DMS53 treated with DMSO at 0.1 percent for 48 hours (cell line): Measurements from ENCODE around the gene VIPAS39.
A peak's percentile ranks its signal among the peaks of the same experiment; 100 is the strongest.

ENCODE experiments used
- DNase-seq: peaks from one replicate; lab custom pipeline; 2025; ENCODE audit not compliant: unreplicated experiment; lab: John Stamatoyannopoulos, UW

Gene VIPAS39

DNA sequence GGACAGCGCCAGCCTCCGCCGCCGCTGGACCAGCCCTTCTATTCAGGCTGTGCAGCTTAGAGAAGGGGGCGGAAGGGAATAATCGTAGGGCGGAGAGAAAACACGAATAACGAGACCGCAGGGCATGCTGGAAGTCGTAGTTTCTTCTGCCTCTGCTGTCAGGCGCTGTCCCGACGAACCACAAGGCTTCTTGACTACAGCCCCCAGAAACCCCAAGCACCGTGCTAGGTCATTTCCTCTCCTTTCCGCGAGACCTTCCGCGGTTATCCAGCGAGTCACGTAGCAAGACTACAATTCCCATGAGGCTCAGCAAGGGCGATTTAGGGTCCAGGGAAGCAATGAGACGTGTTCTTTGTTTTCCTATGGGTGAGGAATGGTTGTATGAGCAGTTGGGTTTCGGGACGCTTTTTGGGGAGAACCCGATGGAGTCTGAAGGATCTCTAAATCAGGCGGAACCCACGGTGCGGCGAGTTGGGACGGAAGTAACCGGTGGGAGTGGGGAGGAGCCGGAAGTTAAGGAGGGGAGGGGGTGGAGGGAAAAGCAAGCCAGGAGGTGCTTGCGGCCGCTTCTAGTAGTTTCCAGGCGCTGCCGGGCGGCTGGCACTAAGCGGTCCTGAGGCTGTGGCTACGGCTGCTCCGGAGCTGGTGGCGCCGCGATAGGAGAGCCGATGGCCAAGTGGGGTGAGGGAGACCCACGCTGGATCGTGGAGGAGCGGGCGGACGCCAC is at the start of gene VIPAS39, which contains the start of gene AHSA1:
TSS of gene VIPAS39 (minus strand) at position 80 of the 727 bp plus-strand sequence. CDS start 3,499 bp downstream, outside the sequence.
TSS of gene AHSA1 (plus strand) at position 572 of the 727 bp plus-strand sequence. CDS start at position 669, 97 bp downstream.
- peak; percentile 92 for DNase-seq

DNA sequence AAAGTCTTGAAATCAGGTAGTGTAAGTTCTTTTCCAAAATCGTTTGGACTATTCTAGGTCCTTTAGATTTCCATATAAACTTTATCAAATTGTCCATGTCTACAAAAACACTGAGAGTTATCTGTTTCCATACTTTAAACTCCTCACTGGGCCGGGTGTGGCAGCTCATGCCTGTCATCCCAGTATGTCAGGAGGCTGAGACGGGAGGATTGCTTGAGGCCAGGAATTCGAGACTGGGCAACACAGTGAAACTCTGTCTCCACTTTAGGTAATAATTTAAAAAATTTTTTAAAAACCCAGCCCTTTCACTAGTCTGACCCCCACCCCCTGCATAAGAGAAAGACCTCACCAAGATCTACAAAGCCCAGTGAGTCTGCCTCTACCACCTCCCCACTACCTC is 47.6 kb upstream of the VIPAS39 start:
- no peak for DNase-seq

DNA sequence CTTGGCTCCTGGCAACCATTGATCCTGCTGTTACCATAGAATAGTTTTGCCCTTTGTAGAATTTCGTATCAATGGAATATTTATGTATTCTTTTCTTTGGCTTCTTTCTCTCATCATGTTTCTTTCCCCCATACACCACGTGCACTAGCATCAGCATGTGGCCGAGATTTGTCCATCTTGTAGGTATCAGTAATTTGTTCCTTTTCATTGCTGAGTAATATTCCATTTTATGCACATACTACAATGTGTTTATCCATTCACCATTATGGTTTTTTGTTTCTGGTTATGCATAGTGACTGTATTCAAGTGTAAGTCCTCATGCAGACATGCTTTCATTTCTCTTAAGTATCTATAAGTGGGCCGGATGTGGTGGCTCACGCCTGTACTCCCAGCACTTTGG is 45.7 kb upstream of the VIPAS39 start:
- DNase-seq: no peak

DNA sequence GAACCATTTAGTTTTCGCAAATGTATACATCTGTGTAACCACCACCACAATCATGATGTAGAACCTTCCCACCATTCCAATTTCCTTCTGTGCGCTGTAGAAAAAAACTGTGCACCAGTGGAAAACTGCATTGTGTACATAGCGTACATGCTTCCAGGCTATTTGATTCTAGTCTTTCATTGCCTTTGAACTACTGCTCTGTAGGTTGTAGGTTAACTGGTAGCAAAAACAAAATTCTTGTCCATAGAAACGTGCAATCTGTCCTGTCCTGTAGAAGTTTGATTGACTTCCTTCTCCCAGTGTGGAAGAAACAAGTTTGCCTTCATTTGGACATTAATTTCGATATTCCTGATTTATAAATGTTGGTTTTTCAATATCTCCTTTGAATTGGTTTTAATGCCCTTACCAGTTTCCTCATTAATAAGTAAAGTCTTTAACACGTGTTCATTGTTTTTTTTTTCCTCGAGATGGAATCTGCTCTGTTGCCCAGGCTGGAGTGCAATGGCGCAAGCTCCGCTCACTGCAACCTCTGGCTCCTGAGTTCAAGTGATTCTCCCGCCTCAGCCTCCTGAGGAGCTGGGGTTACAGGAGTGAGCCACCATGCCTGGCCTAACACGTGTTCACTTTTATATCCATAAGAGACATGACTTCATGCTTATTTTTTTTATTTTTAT is 44.8 kb upstream of the VIPAS39 start:
- DNase-seq: no peak

DNA sequence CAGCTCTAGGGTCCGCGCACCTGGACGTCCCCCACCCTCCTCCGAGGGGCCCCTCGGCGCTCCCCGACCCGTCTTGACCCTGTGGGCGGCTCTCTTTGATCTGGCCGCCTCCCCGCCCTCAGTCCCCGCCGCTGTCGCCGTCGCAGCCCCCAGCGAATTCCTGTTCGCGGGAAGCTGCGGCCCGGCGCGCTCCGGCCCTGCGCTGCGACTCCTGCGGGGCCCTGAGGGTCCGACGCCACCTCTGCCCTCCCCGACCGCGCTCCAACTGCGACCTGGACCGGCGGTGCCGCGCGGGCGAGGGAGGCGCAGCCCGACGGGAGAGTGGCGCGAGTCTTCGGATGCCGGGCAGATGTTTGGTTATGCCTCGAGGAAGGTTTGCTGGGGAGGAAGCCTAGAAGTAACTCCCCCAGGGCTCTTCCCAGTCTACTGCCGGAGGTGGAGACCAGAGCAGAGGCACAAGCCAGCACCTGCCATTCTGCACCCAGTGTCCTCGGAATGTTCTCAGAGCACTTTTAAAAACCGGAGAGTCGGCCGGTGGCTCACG is 41.7 kb upstream of the VIPAS39 start:
- no peak for DNase-seq

DNA sequence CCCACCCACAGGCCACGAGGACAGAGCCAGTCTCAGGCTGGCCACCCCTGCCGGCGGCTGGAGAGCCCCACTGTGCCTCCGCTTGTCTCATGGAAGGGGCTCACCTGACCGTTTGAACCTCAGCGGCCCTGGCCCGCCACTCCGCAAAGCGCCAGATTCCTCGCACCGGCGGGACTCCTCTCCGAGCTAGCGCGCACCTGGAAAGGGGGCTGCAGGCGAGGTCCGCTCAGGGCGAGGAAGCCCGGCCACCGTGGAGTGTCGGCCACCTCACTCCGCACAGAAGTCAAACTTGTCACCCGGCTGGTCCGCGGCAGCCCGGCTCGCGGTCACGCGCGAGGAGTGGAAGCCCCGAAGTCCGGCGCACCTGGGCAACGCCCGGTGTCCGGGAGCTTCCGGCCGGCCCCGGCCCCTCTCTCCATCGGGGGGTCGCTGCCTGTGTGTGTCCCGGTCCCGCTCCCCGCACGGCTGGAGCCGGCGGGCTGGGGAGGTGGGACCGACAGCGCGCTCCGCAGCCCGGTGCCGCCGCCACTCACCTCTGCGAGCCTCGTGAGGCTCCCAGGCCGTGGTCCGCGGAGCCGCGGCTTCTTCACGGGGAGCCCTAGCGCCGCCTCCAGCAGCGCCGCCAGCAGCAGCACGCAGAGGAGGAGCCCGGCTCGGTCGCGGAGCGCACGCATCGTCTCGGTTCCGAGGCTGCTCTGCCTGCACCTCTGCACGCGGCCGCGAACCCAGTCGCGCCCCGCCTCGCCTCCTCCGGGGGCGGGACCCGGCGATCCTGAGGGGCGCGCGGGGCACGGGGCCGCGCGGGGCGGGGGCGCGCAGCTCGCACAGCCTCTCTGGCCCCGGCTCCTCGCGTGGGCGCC is 40.9 kb upstream of the VIPAS39 start, which contains the start of gene ISM2:
TSS of gene ISM2 (minus strand) at position 697 of the 860 bp plus-strand sequence. CDS start at position 674, 23 bp downstream.
- peak; percentile 9 for DNase-seq

DNA sequence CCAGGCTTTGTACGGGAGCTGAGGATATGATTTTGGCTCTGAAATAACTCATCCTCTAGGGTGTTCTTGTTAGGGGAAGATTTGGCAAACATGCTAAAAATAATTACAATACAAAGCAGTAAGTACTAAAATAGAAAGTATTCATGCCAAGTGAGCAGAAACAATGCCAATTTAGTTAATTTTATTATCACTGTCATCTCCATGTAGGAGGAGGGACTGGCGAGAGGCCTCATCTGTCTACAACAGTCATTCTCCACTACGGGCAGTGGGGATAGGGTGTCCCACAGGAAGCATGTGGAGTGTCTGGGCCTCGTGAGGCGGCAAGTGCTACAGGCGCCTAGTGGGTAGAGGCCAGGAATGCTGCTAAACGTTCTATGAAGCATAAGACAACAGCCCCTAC is 37.9 kb upstream of the VIPAS39 start:
- DNase-seq: no peak

DNA sequence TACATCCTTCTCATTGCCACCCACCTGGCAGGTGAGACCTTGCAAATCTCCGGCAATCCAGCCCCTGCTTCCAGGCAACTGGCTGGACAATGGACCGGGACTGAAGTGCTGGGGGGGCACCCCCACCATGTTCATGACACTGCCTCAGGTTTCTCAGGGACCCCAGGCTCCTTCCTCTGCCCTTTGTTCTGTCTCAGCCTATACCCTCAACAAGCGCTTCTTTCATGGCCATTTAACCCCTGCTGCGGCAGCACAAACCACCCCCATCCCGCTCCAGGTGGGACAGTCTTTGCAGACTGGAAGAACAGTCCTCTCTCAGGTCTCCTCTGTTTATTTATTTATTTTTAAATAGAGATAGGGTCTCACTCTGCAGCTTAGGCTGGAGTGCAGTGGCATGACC is 33.7 kb upstream of the VIPAS39 start:
- no peak for DNase-seq

DNA sequence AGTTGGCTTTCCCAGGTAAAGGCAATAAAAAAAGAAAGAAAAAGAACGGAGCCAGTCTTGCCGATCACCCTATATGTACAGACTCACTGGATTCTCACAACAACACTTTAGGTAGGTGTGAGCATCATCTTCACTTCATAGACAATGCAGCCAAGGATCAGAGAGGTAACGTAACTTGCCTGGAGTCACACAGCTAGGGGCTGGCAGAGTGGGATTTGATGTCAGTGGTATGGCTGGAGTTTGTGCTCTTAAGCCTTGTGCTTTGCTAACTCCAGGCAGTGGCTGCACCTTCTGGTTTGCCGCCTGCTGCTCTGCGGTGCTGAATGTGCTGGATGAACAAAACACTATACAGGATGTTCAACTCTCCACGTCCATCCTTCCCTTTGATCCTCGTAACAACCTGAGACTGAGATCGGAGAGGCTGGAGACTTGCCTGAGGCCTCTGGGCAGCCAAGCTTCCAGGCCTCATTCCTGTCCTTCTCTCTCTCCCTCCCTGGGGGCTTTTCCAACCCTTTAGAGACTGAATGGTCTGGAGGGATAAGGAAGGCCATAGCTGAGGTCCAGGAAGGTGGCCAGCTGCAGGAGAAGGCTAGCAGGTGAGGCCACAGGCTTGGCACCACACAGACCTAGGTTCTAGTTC is 33.1 kb upstream of the VIPAS39 start:
- no peak for DNase-seq

DNA sequence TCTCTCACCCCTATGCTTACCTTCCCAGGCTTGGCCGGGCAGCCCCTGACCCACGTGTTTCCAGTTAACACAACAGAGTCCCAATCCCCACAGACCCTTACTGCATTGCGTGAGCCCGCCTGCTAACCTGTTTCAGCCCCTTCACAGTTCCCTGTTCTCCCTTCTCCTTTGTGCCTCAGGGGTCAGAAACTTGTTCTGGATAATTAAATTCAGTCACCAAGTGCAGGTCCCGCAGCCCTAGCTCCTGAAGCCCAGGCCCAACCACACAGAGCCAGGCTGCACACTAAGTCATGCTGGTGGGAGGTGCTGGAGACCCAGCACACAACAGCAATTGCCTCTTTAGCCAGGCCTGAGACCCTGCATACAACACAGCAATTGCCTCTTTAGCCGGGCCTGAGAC is 31.6 kb upstream of the VIPAS39 start:
- no peak for DNase-seq

DNA sequence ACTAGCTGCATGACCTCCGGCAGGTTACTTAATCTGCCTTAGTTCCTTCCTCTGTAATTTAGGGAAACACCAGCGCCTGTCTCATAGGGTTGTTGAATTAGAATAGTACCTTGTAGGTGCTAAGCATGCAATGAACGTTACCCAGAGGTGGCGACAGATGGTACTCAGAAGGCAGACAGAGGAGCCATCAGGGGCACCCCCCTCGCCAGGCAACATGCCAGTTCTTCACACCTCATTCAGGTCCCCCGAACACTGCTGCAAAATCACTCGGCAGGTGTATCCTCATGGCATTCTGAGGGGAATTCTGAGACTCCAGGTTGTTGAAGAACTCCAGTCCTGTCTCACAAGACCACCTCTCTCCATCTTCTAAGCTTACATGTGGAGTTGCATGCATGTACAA is 31.2 kb upstream of the VIPAS39 start:
- no peak for DNase-seq

DNA sequence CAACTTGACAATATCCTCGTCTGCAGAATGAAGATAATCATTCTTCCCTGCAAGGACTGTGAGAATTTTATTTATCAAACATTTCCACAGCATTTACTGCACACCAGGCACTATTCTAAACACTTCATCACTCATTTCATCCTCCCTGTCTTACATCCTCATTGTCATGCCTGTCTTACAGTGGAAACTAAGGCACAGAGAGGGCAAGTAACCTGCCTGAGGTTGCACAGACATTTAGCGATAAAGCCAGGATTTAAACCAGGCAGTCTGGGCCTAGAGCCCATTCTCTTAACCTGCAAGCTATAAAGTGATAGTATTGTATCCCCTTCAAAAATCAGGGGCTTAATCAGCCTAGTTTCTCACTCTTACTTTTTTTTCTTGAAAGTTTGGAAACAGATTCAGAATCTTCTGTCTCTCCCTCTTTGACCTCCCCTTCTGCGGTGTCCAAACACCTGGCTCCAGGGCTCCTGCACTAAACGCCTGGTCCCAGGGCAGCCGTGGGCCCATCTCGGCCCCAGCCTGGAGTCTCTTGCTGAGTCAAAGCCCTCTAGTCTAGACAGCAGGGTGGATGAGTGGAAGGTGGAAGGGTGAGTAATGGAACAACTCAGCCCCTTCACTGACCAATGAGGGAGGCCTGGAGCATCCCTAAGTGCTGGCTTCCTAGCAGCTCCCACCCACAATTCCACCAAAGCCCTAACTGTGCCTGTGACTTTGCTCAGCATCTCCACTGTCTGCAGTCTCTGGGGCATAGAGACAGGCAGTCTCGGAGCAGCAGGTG is 28.7 kb upstream of the VIPAS39 start:
- DNase-seq: no peak

DNA sequence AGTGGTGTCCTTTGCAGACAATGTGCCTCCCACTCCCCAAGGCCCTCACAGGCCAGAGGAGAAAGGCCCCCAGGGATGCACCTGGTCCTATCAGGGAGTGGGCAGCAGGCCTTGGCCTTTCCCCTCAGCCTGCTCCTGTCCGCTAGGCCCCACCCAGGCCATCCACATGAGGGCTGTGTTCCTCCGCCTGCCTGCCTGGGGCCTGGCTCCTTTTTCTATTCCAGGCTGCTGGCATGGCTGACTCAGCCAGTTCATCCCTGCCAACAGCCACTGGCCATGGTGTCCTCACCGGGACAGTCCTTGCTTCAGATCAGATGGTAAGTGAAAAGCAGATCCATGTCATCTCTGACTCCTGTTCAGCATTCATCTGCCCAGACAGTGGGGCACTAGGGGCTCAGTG is 27.9 kb upstream of the VIPAS39 start:
- no peak for DNase-seq

DNA sequence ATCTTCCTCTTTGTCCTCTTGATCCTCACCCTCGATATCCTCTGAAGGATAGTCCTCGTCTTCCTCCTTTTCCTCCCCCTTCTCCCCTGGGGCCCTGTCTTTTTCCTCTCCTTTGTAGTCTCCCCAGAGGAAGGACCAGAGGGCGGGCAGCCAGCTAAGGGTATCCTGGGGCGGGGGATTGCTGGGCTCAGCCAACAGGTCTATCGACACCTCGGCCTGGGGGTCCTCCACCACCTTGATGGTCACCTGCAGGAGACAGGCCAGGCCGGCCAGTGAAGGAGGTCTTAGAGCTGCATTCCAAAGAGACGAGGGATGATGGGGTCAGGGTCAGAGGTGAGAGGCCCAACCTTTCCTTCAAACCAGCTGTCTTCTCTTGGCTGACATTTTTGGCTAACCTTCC is 25.0 kb upstream of the VIPAS39 start:
- no peak for DNase-seq

DNA sequence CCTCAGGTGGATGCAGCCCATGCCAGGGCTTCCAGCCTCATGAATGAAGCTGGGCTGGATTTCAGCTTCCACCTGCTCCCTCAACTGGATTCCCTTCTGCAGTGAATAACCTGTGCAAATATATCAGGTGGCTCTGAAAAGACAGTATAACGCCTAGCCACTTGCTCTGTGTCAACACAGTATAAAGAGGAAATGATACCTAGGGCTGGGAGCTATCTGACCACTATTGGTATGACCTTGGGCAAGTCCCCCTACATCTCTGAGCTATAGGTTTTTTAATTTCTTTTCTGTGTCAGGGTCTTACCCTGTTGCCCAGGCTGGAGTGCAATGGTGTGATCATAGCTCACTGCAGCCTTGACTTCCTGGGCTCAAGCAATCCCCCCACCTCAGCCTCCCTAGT is 21.4 kb upstream of the VIPAS39 start:
- DNase-seq: no peak

DNA sequence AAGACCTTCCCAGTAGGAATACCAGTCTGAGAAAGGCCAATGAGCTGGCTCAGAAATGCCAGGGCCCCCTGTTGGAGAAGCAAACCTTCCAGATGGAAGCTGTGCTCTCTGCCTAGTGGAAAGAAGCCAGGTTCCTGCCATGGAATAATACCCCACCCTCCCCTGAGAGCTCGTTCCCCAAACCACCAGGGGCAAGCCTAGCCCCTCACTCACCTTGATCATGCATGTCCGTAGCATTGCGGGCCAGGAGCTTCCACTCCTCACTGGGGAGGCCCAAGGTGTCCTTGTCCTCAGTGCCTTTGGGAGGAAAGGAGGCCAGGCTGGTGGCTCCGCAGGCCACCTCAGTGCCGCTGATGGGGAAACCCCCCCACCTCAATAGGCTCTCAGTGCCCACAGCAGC is 20.6 kb upstream of the VIPAS39 start:
- DNase-seq: no peak

DNA sequence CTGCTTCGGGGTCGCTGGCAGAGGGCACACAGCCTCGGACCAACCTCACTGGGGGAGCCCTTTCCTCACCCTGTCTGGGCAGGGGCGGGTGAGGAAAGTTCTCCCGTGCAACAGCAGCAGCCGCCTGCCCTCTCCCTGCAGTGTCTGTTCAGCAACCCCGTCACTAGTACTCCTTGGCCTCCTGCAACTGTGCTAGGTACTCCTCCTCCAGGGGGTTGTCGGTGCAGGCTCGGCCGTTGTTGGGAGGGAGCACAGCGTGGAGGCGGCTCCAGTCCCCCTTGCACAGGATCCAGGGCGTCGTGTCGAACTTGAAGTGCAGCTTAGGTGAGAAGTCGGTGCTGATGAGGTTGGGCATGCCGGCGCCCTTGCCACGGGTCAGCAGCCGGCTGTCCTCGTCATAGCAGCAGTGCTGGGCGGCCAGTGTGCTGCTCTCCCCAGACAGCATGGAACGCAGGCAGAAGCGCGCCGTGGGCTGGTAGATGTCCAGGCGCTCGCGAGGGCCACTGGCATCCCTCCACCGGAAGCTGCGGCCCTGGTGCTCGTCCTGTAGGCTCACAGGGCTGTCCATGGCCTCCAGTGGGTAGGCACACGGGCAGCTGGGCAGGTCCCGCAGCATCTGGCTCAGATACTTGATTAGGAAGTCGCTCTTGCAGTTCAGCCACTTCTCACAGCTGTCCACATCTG is 18.2 kb upstream of the VIPAS39 start:
- no peak for DNase-seq

DNA sequence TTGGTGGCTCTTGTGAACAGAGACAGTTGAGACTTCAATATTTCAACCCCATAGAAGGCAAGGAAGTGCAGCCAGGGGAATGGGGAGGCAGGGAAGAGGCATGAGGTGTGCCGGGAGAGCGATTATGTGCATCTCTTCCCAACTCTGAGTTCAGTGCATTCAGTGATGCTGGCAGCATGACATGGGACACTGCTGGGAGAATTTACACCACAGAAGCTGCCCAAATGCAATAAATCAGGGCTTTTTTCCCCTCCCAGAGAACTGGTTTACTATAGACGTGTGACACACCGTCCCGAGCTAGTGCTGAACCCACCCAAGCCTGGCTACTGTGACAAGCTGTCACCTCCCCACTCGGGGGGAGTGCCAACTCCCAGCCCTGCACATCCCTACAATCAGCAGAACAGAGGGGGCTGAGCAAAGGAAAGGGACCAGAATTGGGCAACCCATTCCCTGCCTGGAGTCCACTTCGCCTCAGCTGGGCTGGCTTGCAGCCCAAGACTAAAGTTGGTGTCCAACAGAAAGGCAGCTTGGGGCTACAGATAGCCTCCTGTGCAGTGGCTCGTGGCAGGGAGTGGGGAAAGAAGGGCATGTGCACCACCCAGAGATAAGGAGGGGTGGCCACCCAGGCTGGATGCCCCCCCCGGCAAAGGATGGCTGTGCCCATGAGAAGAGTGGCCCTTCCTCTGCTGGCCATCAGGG is 17.2 kb upstream of the VIPAS39 start:
- DNase-seq: no peak

DNA sequence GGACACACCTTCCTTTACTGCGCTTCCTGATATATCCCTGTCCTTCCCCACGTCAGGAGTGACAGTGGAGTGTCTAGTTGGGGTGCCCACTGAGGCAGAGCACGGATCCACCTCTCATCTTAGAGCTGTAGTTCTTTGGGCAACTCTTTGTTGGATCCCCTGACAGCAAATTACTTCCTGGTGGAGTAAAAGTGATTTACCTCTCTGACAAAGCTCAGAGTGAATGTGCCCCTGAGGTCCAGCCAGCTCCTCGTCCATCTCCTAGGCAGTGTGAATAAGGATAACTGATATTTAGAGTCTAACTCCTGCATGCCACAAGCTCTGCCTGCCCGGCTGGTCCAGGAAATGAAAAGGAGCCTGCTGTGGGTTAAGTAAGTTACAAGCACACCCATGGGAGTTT is 16.5 kb upstream of the VIPAS39 start:
- no peak for DNase-seq
